K562 (cell line): ENCODE results near the gene IGF2. TPM values are rescaled to one million over a fixed set of nuclear protein-coding genes. Genes with fewer than 3 reads are reported as not detected.

ENCODE experiments used
- ATAC-seq: fragments of 200-7000 bp; cut with Tn5 transposase; 3 replicates; pipeline ENCODE4 v1.9.1; 2020; ENCODE audit warnings: moderate library complexity
- BruUV-seq: library from RNA; stranded (reverse); fragments of 400-500 nt; replicated peaks from 2 replicates; lab custom pipeline; 2021; lab: Mats Ljungman, UMichigan
- CTCF ChIA-PET: fragments of 300-600 bp; formaldehyde crosslinking; extraction: SDS; loops from one replicate; lab custom pipeline; 2021; ENCODE audit warnings: low intra/inter-chr PET ratio; lab: Yijun Ruan, JAX
- POLR2A ChIA-PET: fragments of 300-600, 350-650 bp; sonication (Branson Sonifier 250); formaldehyde crosslinking; extraction: SDS; loops from one replicate; lab custom pipeline; 2021; ENCODE audit warnings: antibody characterized with exemption, inconsistent platforms; lab: Yijun Ruan, JAX
- DNase-seq, 4 experiments: peaks; one replicate each; pipeline versions ENCODE4 v3.0.0 to v3.0.0-alpha.2; 2011 to 2018; ENCODE audit warnings: low spot score in 3 of 4, mixed read lengths in 3 of 4; ENCODE audit errors: extremely low read depth in 1 of 4
- FAIRE-seq: peaks from 2 replicates; lab custom pipeline; 2011; peaks lifted over from hg19 to GRCh38; lab: Jason Lieb, UNC
- H2AFZ ChIP-seq: 2 replicates; pipeline ENCODE4 v1.6.0; 2011; ENCODE audit warnings: low read depth, low read length, control low read depth, inconsistent platforms
- H3K27ac ChIP-seq: fragments of 200-600 bp; 3 replicates; pipeline ENCODE4 v1.8.0; 2011; ENCODE audit warnings: low read depth, mild to moderate bottlenecking, control low read depth, inconsistent platforms, low read length, moderate library complexity, mixed read lengths; ENCODE audit errors: extremely low read depth
- H3K27me3 ChIP-seq, 2 experiments: fragments of 300-600 bp in 1 of 2; 2 replicates in 1 of 2; 3 replicates in 1 of 2; pipeline versions ENCODE4 v1.6.0 to v1.8.0; 2011; ENCODE audit warnings: inconsistent platforms in 2 of 2, low read length in 2 of 2, mild to moderate bottlenecking in 1 of 2, mixed read lengths in 1 of 2, moderate library complexity in 1 of 2; ENCODE audit not compliant: control insufficient read depth in 2 of 2, insufficient read depth in 2 of 2
- H3K36me3 ChIP-seq: fragments of 300-600 bp; 3 replicates; pipeline ENCODE4 v1.8.0; 2011; ENCODE audit warnings: mild to moderate bottlenecking, low read length, inconsistent platforms; ENCODE audit not compliant: control insufficient read depth, insufficient read depth
- H3K4me1 ChIP-seq, 2 experiments: fragments of 200-600 bp in 1 of 2; replicated peaks in 1 of 2; 2 replicates in 1 of 2; 3 replicates in 1 of 2; pipeline versions ENCODE4 v1.5.1 to v1.8.0; 2011; ENCODE audit warnings: inconsistent platforms in 2 of 2, low read length in 2 of 2, mild to moderate bottlenecking in 1 of 2, mixed read lengths in 1 of 2, moderate library complexity in 1 of 2; ENCODE audit not compliant: control insufficient read depth in 2 of 2, insufficient read depth in 2 of 2
- H3K4me2 ChIP-seq: 2 replicates; pipeline ENCODE4 v1.6.1; 2011; ENCODE audit warnings: low read length, control low read depth, inconsistent platforms, mixed read lengths; ENCODE audit not compliant: insufficient read depth
- H3K4me3 ChIP-seq: fragments of 200-600 bp; sonication (generic), shearing (Covaris generic); 2 replicates; pipeline ENCODE4 v1.5.1; 2016; ENCODE audit warnings: control low read depth, inconsistent platforms
- H3K79me2 ChIP-seq: fragments of 200-600 bp; 3 replicates; pipeline ENCODE4 v1.8.0; 2011; ENCODE audit warnings: low read length, inconsistent platforms; ENCODE audit not compliant: control insufficient read depth, insufficient read depth
- H3K9ac ChIP-seq, 2 experiments: 2 replicates each; pipeline versions ENCODE4 v1.6.0 to v1.6.1; 2011; ENCODE audit warnings: low read depth in 2 of 2, low read length in 2 of 2, control low read depth in 1 of 2, inconsistent platforms in 1 of 2, mild to moderate bottlenecking in 1 of 2, mixed read lengths in 1 of 2; ENCODE audit not compliant: insufficient read depth in 1 of 2
- H3K9me1 ChIP-seq: one replicate; pipeline ENCODE4 v1.6.0; 2011; ENCODE audit warnings: inconsistent platforms, mild to moderate bottlenecking, low read length, moderate library complexity; ENCODE audit not compliant: control insufficient read depth, insufficient read depth
- H3K9me3 ChIP-seq: replicated peaks from 2 replicates; pipeline ENCODE4 v1.5.1; 2011; ENCODE audit warnings: low read depth, low read length, inconsistent platforms; ENCODE audit not compliant: control insufficient read depth, insufficient read depth
- H4K20me1 ChIP-seq: replicated peaks from 2 replicates; pipeline ENCODE4 v1.6.1; 2011; ENCODE audit warnings: low read length, inconsistent platforms, mixed read lengths; ENCODE audit not compliant: control insufficient read depth, insufficient read depth
- CHD4 ChIP-seq: fragments of 200-600 bp; sonication (generic); IDR thresholded peaks from 3 replicates; pipeline ENCODE4 v1.6.1; 2012; ENCODE audit warnings: low read depth, mild to moderate bottlenecking, mixed read lengths, low read length, inconsistent platforms; ENCODE audit not compliant: insufficient read depth, insufficient replicate concordance, poor library complexity, severe bottlenecking
- DIDO1 ChIP-seq: fragments of 450-650 bp; IDR thresholded peaks from 2 replicates; pipeline ENCODE4 v1.6.1; 2016; ENCODE audit warnings: low read depth, missing biosample characterization, missing genetic modification characterization
- HBP1 ChIP-seq: fragments of 450-650 bp; formaldehyde crosslinking; IDR thresholded peaks from 2 replicates; pipeline ENCODE4 v1.4.0; 2022; ENCODE audit warnings: missing genetic modification characterization
- RCOR1 ChIP-seq, 2 experiments: IDR thresholded peaks; 2 replicates each; pipeline ENCODE4 v1.6.1; 2012; ENCODE audit warnings: low read depth in 2 of 2, low read length in 2 of 2, borderline replicate concordance in 1 of 2, improper control_type of control experiment in 1 of 2
- YY1 ChIP-seq, 3 experiments: IDR thresholded peaks; 2 replicates each; pipeline ENCODE4 v1.6.1; 2011; ENCODE audit warnings: low read length in 2 of 3, mild to moderate bottlenecking in 2 of 3, moderate library complexity in 2 of 3, borderline replicate concordance in 1 of 3, control low read depth in 1 of 3, low read depth in 1 of 3; ENCODE audit not compliant: insufficient read depth in 3 of 3, insufficient replicate concordance in 2 of 3, control insufficient read depth in 1 of 3, insufficient read length in 1 of 3; ENCODE audit errors: extremely low read depth in 1 of 3
- ZNF175 ChIP-seq: fragments of 200-800 bp; sonication (Bioruptor generic); IDR thresholded peaks from 2 replicates; pipeline ENCODE4 v1.6.1; 2016; ENCODE audit warnings: low read depth, mild to moderate bottlenecking, missing genetic modification characterization, missing compliant biosample characterization
- ZNF274 ChIP-seq: IDR thresholded peaks from 2 replicates; pipeline ENCODE4 v1.6.1; 2011; ENCODE audit warnings: low read depth, mild to moderate bottlenecking, low read length, moderate library complexity, borderline replicate concordance
- ZNF354B ChIP-seq: fragments of 250-450 bp; sonication (Bioruptor Pico); IDR thresholded peaks from 2 replicates; pipeline ENCODE4 v1.4.0; 2020
- ZNF41 ChIP-seq: fragments of 250-450 bp; sonication (Bioruptor Pico); conservative IDR thresholded peaks from 2 replicates; pipeline ENCODE4 v1.4.0; 2020; ENCODE audit warnings: mild to moderate bottlenecking
- ZNF551 ChIP-seq: fragments of 250-450 bp; sonication (Bioruptor Pico); IDR thresholded peaks from 2 replicates; pipeline ENCODE4 v1.5.0; 2021; ENCODE audit warnings: mild to moderate bottlenecking, moderate library complexity
- WGBS: fragments of 100-300 bp; shearing (Covaris generic); methylation state at CpG from one replicate; pipeline ENCODE4 v1.1.6; 2016; ENCODE audit warnings: low coverage, mixed read lengths; ENCODE audit not compliant: insufficient coverage; ENCODE audit errors: missing lambda C conversion rate; 5-methylcytosine and 5-hydroxymethylcytosine counted together
- in situ Hi-C: fragments of 300-500 bp; cut with MboI; formaldehyde crosslinking; loops from 4 replicates; pipeline ENCODE4 v1.15.0; 2018; ENCODE audit warnings: inconsistent platforms, mixed read lengths
- intact Hi-C: fragments of 100-400 bp; cut with micrococcal nuclease; formaldehyde crosslinking; loops from 2 replicates; pipeline ENCODE4 v1.14.2; 2022
- polyA plus RNA-seq, 8 experiments: library from polyadenylated mRNA; depleted of rRNA in 4 of 8; stranded (reverse) in 5 of 8; unstranded in 3 of 8; fragments of >200 nt; fragmentation: Nextera tagmentation in 2 of 8; fragmentation: Illumina TruSeq in 1 of 8; extraction: Ambion mirVana in 2 of 8; extraction: Trizol in 1 of 8; gene quantifications; 2 replicates each; pipeline versions ENCODE4 v1.2.1 to v1.2.3, GENCODE V29; 2011 to 2014; ENCODE audit warnings: inconsistent platforms in 1 of 8, missing spikeins in 1 of 8
- total RNA-seq, 7 experiments: library from RNA; depleted of rRNA in 6 of 7; stranded (reverse); fragments of >200 nt in 6 of 7; fragmentation: Illumina TruSeq in 2 of 7; extraction: Trizol in 2 of 7; gene quantifications; 2 replicates each; pipeline versions ENCODE4 v1.2.1 to v1.2.3, GENCODE V29; 2011 to 2021; ENCODE audit warnings: low replicate concordance in 1 of 7
- TF ChIP-seq, protein P1 (sequence below): IDR thresholded peaks from 3 replicates; pipeline ENCODE4 v1.6.1; 2011; ENCODE audit warnings: borderline replicate concordance, mild to moderate bottlenecking; ENCODE audit not compliant: insufficient read length, insufficient read depth
- TF ChIP-seq, protein P2 (sequence below): sonication (generic); formaldehyde crosslinking; IDR thresholded peaks from 2 replicates; pipeline ENCODE4 v1.8.0; 2023; ENCODE audit warnings: mild to moderate bottlenecking, missing genetic modification reagents
- TF ChIP-seq, protein P3 (sequence below), 2 experiments: fragments of 450-650 bp in 1 of 2; sonication (generic) in 1 of 2; formaldehyde crosslinking; conservative IDR thresholded peaks; 2 replicates each; pipeline versions ENCODE4 v1.4.0 to v1.8.1; 2020 to 2022; ENCODE audit warnings: mild to moderate bottlenecking in 1 of 2, missing genetic modification reagents in 1 of 2

IGF2 gene
- total and polyA plus RNA-seq, 9 of the 15 experiments (the other 6 are each of a cell fraction or from before 2014, with no cell fraction given) = 0.16 TPM; not detected in 8

- H3K9ac ChIP-seq = no peak overlapping the region
- no peak overlapping the region for H3K4me3 ChIP-seq
- FAIRE-seq = no peak
- H3K27ac ChIP-seq = no peak overlapping the region
- ATAC-seq = no peak
- ChIA-PET CTCF (interaction anchor here (3.7 kb wide), 1 partner anchor 112 kb away, joined by 111 read pairs; no protein-coding TSS in a partner anchor), POLR2A (interaction anchor here (1.8 kb wide), 1 partner anchor 111 kb away, joined by 7 read pairs; no protein-coding TSS in a partner anchor)
- in situ Hi-C loops (no loop called here), intact Hi-C loops (no loop called here)
- no peak overlapping the region for H3K4me2 ChIP-seq
- H3K79me2 ChIP-seq = no peaks in the 10 kb centered on the region
- no peak for DNase-seq
- BruUV-seq = no TSS peak
- peaks cover 29% of the 10 kb centered on the region; the same call in 1 of the 2 replicates for H4K20me1 ChIP-seq
- H3K36me3 ChIP-seq = no peaks in the 10 kb centered on the region
- no peaks in the 10 kb centered on the region for H3K9me3 ChIP-seq
- H3K27me3 ChIP-seq = peaks cover 4 to 54% of the 10 kb centered on the region in 2 experiments; a peak in 3 of 5 replicates
- WGBS = 2% methylated on average over 6 of the region's 8 CpGs
- H3K9me1 ChIP-seq = no peaks in the 10 kb centered on the region
- H3K4me1 ChIP-seq = peaks cover 0 to 8% of the 10 kb centered on the region in 2 experiments; a peak in 1 of 5 replicates
- no peak overlapping the region for H2AFZ ChIP-seq
- no peak for TF ChIP-seq DIDO1 (tag)
- TF ChIP-seq ZNF551 = no peak
- TF ChIP-seq, protein P1, sequence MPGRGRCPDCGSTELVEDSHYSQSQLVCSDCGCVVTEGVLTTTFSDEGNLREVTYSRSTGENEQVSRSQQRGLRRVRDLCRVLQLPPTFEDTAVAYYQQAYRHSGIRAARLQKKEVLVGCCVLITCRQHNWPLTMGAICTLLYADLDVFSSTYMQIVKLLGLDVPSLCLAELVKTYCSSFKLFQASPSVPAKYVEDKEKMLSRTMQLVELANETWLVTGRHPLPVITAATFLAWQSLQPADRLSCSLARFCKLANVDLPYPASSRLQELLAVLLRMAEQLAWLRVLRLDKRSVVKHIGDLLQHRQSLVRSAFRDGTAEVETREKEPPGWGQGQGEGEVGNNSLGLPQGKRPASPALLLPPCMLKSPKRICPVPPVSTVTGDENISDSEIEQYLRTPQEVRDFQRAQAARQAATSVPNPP = no peak
- TF ChIP-seq, protein P2, sequence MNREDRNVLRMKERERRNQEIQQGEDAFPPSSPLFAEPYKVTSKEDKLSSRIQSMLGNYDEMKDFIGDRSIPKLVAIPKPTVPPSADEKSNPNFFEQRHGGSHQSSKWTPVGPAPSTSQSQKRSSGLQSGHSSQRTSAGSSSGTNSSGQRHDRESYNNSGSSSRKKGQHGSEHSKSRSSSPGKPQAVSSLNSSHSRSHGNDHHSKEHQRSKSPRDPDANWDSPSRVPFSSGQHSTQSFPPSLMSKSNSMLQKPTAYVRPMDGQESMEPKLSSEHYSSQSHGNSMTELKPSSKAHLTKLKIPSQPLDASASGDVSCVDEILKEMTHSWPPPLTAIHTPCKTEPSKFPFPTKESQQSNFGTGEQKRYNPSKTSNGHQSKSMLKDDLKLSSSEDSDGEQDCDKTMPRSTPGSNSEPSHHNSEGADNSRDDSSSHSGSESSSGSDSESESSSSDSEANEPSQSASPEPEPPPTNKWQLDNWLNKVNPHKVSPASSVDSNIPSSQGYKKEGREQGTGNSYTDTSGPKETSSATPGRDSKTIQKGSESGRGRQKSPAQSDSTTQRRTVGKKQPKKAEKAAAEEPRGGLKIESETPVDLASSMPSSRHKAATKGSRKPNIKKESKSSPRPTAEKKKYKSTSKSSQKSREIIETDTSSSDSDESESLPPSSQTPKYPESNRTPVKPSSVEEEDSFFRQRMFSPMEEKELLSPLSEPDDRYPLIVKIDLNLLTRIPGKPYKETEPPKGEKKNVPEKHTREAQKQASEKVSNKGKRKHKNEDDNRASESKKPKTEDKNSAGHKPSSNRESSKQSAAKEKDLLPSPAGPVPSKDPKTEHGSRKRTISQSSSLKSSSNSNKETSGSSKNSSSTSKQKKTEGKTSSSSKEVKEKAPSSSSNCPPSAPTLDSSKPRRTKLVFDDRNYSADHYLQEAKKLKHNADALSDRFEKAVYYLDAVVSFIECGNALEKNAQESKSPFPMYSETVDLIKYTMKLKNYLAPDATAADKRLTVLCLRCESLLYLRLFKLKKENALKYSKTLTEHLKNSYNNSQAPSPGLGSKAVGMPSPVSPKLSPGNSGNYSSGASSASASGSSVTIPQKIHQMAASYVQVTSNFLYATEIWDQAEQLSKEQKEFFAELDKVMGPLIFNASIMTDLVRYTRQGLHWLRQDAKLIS = no peak
- no peak for TF ChIP-seq HBP1 (CRISPR knock-in tag)
- TF ChIP-seq ZNF41 (CRISPR knock-in tag) = no peak
- no peak for TF ChIP-seq ZNF175 (CRISPR knock-in tag)
- TF ChIP-seq RCOR1 (IDR thresholded peaks at IDR 0.05; ENCODE audit: borderline replicate concordance in 1 of 2, low read depth in 2 of 2, low read length in 2 of 2) = no peak
- TF ChIP-seq, protein P3, sequence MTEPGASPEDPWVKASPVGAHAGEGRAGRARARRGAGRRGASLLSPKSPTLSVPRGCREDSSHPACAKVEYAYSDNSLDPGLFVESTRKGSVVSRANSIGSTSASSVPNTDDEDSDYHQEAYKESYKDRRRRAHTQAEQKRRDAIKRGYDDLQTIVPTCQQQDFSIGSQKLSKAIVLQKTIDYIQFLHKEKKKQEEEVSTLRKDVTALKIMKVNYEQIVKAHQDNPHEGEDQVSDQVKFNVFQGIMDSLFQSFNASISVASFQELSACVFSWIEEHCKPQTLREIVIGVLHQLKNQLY (CRISPR knock-in tag; conservative IDR thresholded peaks at IDR 0.05) = no peak
- no peak for TF ChIP-seq ZNF354B
- no peak for TF ChIP-seq CHD4
- TF ChIP-seq YY1 (IDR thresholded peaks at IDR 0.05; ENCODE audit: borderline replicate concordance in 1 of 3, control insufficient read depth in 1 of 3, extremely low read depth in 1 of 3, insufficient read depth in 3 of 3, insufficient read length in 1 of 3, insufficient replicate concordance in 2 of 3, low read depth in 1 of 3, low read length in 2 of 3) = no peak
- no peak for TF ChIP-seq ZNF274
These were observed 10.3 kb upstream of the IGF2 start for GRCh38 chr11:2149460-2149859.
